HEK293 (cell line): ENCODE results near the gene RLIM.

ENCODE experiments used
- CTCF ChIA-PET: fragments of 350-600 bp; formaldehyde crosslinking; extraction: SDS; loops from one replicate; lab custom pipeline; 2021; ENCODE audit warnings: antibody characterized with exemption; lab: Yijun Ruan, JAX
- POLR2A ChIA-PET: fragments of 300-600 bp; formaldehyde crosslinking; extraction: SDS; loops from one replicate; lab custom pipeline; 2020; ENCODE audit warnings: antibody characterized with exemption, inconsistent platforms; lab: Yijun Ruan, JAX
- H3K27ac ChIP-seq: fragments of 200-500 bp; sonication (Bioruptor generic); 2 replicates; pipeline ENCODE4 v1.5.1; 2014; ENCODE audit warnings: low read depth, low read length, control low read depth, inconsistent platforms; ENCODE audit errors: extremely low read depth
- H3K36me3 ChIP-seq, 2 experiments: fragments of 200-500 bp in 1 of 2; sonication (Bioruptor generic) in 1 of 2; 1 replicate in 1 of 2; 2 replicates in 1 of 2; pipeline ENCODE4 v1.5.1; 2014 to 2017; ENCODE audit warnings: inconsistent platforms in 2 of 2, low read length in 2 of 2; ENCODE audit not compliant: control insufficient read depth in 2 of 2, insufficient read depth in 1 of 2
- H3K4me1 ChIP-seq: fragments of 200-500 bp; sonication (Bioruptor generic); 2 replicates; pipeline ENCODE4 v1.5.1; 2014; ENCODE audit warnings: mild to moderate bottlenecking, low read length, inconsistent platforms; ENCODE audit not compliant: control insufficient read depth, insufficient read depth
- H3K4me3 ChIP-seq: 2 replicates; pipeline ENCODE4 v1.5.1; 2011; ENCODE audit warnings: low read depth, mild to moderate bottlenecking, control low read depth, low read length, moderate library complexity
- H3K9me3 ChIP-seq: fragments of 200-500 bp; sonication (Bioruptor generic); 2 replicates; pipeline ENCODE4 v1.5.1; 2014; ENCODE audit warnings: low read depth, low read length, inconsistent platforms; ENCODE audit not compliant: control insufficient read depth, insufficient read depth
- EGR2 ChIP-seq: fragments of 450-650 bp; formaldehyde crosslinking; IDR thresholded peaks from 2 replicates; pipeline ENCODE4 v1.5.1; 2016; ENCODE audit warnings: low read depth, missing biosample characterization, missing genetic modification characterization
- GLIS1 ChIP-seq: fragments of 450-650 bp; formaldehyde crosslinking; IDR thresholded peaks from 2 replicates; pipeline ENCODE4 v1.5.1; 2016; ENCODE audit warnings: missing biosample characterization, missing genetic modification characterization
- KLF1 ChIP-seq: fragments of 450-650 bp; formaldehyde crosslinking; IDR thresholded peaks from 2 replicates; pipeline ENCODE4 v1.5.1; 2016; ENCODE audit warnings: missing biosample characterization, missing genetic modification characterization
- KLF9 ChIP-seq: fragments of 450-650 bp; formaldehyde crosslinking; IDR thresholded peaks from 2 replicates; pipeline ENCODE4 v1.5.1; 2016; ENCODE audit warnings: missing biosample characterization, missing genetic modification characterization, low read depth
- SP3 ChIP-seq: fragments of 450-650 bp; formaldehyde crosslinking; IDR thresholded peaks from 2 replicates; pipeline ENCODE4 v1.5.1; 2016; ENCODE audit warnings: missing biosample characterization, missing genetic modification characterization
- WT1 ChIP-seq: fragments of 450-650 bp; formaldehyde crosslinking; IDR thresholded peaks from 2 replicates; pipeline ENCODE4 v1.5.1; 2016; ENCODE audit warnings: missing biosample characterization, missing genetic modification characterization
- ZBTB1 ChIP-seq: fragments of 450-650 bp; formaldehyde crosslinking; IDR thresholded peaks from 2 replicates; pipeline ENCODE4 v1.5.1; 2016; ENCODE audit warnings: missing biosample characterization, missing genetic modification characterization
- ZBTB17 ChIP-seq: fragments of 450-650 bp; formaldehyde crosslinking; IDR thresholded peaks from 2 replicates; pipeline ENCODE4 v1.5.1; 2016; ENCODE audit warnings: missing biosample characterization, missing genetic modification characterization
- ZBTB26 ChIP-seq: fragments of 450-650 bp; formaldehyde crosslinking; optimal IDR thresholded peaks from 2 replicates; pipeline ENCODE3; 2016; ENCODE audit warnings: missing biosample characterization, mild to moderate bottlenecking, missing genetic modification characterization
- ZBTB7A ChIP-seq: fragments of 450-650 bp; formaldehyde crosslinking; IDR thresholded peaks from 2 replicates; pipeline ENCODE4 v1.5.1; 2016; ENCODE audit warnings: low read depth, missing biosample characterization, missing genetic modification characterization
- ZFHX2 ChIP-seq: fragments of 450-650 bp; formaldehyde crosslinking; conservative IDR thresholded peaks from 2 replicates; pipeline ENCODE4 v1.5.1; 2016; ENCODE audit warnings: missing biosample characterization, missing genetic modification characterization
- ZIC2 ChIP-seq: fragments of 450-650 bp; formaldehyde crosslinking; IDR thresholded peaks from 2 replicates; pipeline ENCODE4 v1.5.1; 2016; ENCODE audit warnings: missing biosample characterization, missing genetic modification characterization
- ZNF155 ChIP-seq: fragments of 450-650 bp; formaldehyde crosslinking; IDR thresholded peaks from 2 replicates; pipeline ENCODE4 v1.5.1; 2016; ENCODE audit warnings: missing biosample characterization, missing genetic modification characterization
- ZNF16 ChIP-seq: fragments of 450-650 bp; formaldehyde crosslinking; IDR thresholded peaks from 2 replicates; pipeline ENCODE4 v1.5.1; 2016; ENCODE audit warnings: low read depth, missing biosample characterization, missing genetic modification characterization
- ZNF248 ChIP-seq: fragments of 450-650 bp; formaldehyde crosslinking; IDR thresholded peaks from 2 replicates; pipeline ENCODE4 v1.5.1; 2017; ENCODE audit warnings: missing biosample characterization, missing genetic modification characterization
- ZNF280C ChIP-seq: fragments of 450-650 bp; formaldehyde crosslinking; IDR thresholded peaks from 2 replicates; pipeline ENCODE4 v1.5.1; 2016; ENCODE audit warnings: missing biosample characterization, missing genetic modification characterization
- ZNF354C ChIP-seq: fragments of 450-650 bp; formaldehyde crosslinking; IDR thresholded peaks from 2 replicates; pipeline ENCODE4 v1.5.1; 2016; ENCODE audit warnings: missing biosample characterization, missing genetic modification characterization, low read depth, borderline replicate concordance
- ZNF37A ChIP-seq: fragments of 450-650 bp; IDR thresholded peaks from 2 replicates; pipeline ENCODE4 v1.5.1; 2018; ENCODE audit warnings: missing biosample characterization, missing genetic modification characterization
- ZNF394 ChIP-seq: fragments of 450-650 bp; formaldehyde crosslinking; IDR thresholded peaks from 2 replicates; pipeline ENCODE4 v1.5.1; 2016; ENCODE audit warnings: missing biosample characterization, missing genetic modification characterization, mild to moderate bottlenecking, moderate library complexity, borderline replicate concordance
- ZNF433 ChIP-seq: fragments of 450-650 bp; formaldehyde crosslinking; IDR thresholded peaks from 2 replicates; pipeline ENCODE4 v1.5.1; 2016; ENCODE audit warnings: missing biosample characterization, missing genetic modification characterization, low read depth
- ZNF473 ChIP-seq: fragments of 450-650 bp; formaldehyde crosslinking; IDR thresholded peaks from 2 replicates; pipeline ENCODE4 v1.5.1; 2017; ENCODE audit warnings: missing biosample characterization, missing genetic modification characterization
- ZNF48 ChIP-seq: fragments of 450-650 bp; formaldehyde crosslinking; IDR thresholded peaks from 2 replicates; pipeline ENCODE4 v1.5.1; 2016; ENCODE audit warnings: missing biosample characterization, missing genetic modification characterization
- ZNF561 ChIP-seq: fragments of 450-650 bp; IDR thresholded peaks from 2 replicates; pipeline ENCODE4 v1.5.1; 2018; ENCODE audit warnings: missing biosample characterization, missing genetic modification characterization, borderline replicate concordance
- ZNF629 ChIP-seq: fragments of 450-650 bp; formaldehyde crosslinking; IDR thresholded peaks from 2 replicates; pipeline ENCODE4 v1.5.1; 2017; ENCODE audit warnings: missing biosample characterization, missing genetic modification characterization
- ZNF658 ChIP-seq: fragments of 450-650 bp; formaldehyde crosslinking; IDR thresholded peaks from 2 replicates; pipeline ENCODE4; 2016; ENCODE audit warnings: missing biosample characterization, missing genetic modification characterization
- ZNF677 ChIP-seq: fragments of 450-650 bp; IDR thresholded peaks from 2 replicates; pipeline ENCODE4 v1.5.0; 2018; ENCODE audit warnings: missing biosample characterization, mild to moderate bottlenecking, missing genetic modification characterization, moderate library complexity
- ZSCAN30 ChIP-seq: fragments of 450-650 bp; IDR thresholded peaks from 2 replicates; pipeline ENCODE4 v1.5.1; 2018; ENCODE audit warnings: missing biosample characterization, mild to moderate bottlenecking, missing genetic modification characterization, moderate library complexity
- TF ChIP-seq, protein P1 (sequence below): fragments of 450-650 bp; formaldehyde crosslinking; IDR thresholded peaks from 2 replicates; pipeline ENCODE4 v1.5.1; 2016; ENCODE audit warnings: missing biosample characterization, missing genetic modification characterization, borderline replicate concordance

RLIM gene

DNA sequence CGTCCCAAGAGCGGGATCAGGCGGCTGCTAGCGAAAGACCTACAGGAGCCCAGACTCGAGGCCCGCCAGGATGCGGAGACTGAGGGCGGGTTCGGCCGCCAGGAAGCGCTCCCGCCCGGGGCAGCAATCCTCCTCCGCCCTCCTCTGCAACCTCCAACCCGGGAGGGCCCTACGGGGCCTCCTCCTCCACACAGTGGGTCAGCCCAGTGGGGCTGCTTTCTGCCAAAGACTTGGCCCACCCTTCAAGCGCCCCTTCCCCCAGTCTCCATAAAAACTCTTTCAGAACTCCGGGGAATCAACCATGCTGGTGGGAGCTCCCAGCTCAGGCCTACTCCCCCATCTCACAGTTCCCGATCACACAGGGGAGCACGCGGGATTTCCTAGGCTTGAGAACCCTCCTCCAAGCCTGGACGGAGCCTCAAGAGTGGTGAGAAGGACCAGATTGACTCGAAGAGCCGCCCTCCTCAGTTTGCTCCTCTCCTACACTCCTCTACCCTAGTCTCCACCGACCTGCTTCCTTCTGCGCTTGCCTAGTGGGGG is 77.5 kb downstream of the RLIM start (continued):
- TF ChIP-seq ZNF280C (tag by site-specific recombination) (no peak), EGR2 (tag by site-specific recombination) (peak; percentile 49; the same call in 1 of the 2 replicates), ZNF433 (no peak), ZNF629 (no peak), ZNF248 (no peak), ZNF354C (tag by site-specific recombination) (no peak), ZNF473 (tag by site-specific recombination) (no peak), ZNF155 (tag by site-specific recombination) (no peak), ZNF677 (tag by site-specific recombination) (no peak), ZFHX2 (tag by site-specific recombination) (no peak), ZSCAN30 (tag by site-specific recombination) (no peak), ZBTB1 (tag by site-specific recombination) (no peak)

GRCh38 chrX:74536152-74536831 is 78.1 kb downstream of the RLIM start:
- H3K4me3 ChIP-seq: peak overlapping the region; percentile 33
- no peak for TF ChIP-seq ZNF37A (tag by site-specific recombination)
- TF ChIP-seq ZNF561: no peak; the same call in 1 of the 2 replicates
- TF ChIP-seq ZNF16 (tag by site-specific recombination): no peak
- TF ChIP-seq KLF1: peak; percentile 82
- peak; percentile 74 for TF ChIP-seq ZBTB17
- peak; percentile 41; the same call in 1 of the 2 replicates for TF ChIP-seq ZNF394 (tag by site-specific recombination)
- TF ChIP-seq SP3 (tag by site-specific recombination): peak; percentile 88
- peak; percentile 71 for TF ChIP-seq ZBTB26 (tag by site-specific recombination)
- TF ChIP-seq ZNF48: no peak
- TF ChIP-seq ZNF658 (tag by site-specific recombination): no peak
- TF ChIP-seq WT1 (tag by site-specific recombination): no peak
- peak; percentile 24 for TF ChIP-seq GLIS1 (tag by site-specific recombination)
- TF ChIP-seq, protein P1, sequence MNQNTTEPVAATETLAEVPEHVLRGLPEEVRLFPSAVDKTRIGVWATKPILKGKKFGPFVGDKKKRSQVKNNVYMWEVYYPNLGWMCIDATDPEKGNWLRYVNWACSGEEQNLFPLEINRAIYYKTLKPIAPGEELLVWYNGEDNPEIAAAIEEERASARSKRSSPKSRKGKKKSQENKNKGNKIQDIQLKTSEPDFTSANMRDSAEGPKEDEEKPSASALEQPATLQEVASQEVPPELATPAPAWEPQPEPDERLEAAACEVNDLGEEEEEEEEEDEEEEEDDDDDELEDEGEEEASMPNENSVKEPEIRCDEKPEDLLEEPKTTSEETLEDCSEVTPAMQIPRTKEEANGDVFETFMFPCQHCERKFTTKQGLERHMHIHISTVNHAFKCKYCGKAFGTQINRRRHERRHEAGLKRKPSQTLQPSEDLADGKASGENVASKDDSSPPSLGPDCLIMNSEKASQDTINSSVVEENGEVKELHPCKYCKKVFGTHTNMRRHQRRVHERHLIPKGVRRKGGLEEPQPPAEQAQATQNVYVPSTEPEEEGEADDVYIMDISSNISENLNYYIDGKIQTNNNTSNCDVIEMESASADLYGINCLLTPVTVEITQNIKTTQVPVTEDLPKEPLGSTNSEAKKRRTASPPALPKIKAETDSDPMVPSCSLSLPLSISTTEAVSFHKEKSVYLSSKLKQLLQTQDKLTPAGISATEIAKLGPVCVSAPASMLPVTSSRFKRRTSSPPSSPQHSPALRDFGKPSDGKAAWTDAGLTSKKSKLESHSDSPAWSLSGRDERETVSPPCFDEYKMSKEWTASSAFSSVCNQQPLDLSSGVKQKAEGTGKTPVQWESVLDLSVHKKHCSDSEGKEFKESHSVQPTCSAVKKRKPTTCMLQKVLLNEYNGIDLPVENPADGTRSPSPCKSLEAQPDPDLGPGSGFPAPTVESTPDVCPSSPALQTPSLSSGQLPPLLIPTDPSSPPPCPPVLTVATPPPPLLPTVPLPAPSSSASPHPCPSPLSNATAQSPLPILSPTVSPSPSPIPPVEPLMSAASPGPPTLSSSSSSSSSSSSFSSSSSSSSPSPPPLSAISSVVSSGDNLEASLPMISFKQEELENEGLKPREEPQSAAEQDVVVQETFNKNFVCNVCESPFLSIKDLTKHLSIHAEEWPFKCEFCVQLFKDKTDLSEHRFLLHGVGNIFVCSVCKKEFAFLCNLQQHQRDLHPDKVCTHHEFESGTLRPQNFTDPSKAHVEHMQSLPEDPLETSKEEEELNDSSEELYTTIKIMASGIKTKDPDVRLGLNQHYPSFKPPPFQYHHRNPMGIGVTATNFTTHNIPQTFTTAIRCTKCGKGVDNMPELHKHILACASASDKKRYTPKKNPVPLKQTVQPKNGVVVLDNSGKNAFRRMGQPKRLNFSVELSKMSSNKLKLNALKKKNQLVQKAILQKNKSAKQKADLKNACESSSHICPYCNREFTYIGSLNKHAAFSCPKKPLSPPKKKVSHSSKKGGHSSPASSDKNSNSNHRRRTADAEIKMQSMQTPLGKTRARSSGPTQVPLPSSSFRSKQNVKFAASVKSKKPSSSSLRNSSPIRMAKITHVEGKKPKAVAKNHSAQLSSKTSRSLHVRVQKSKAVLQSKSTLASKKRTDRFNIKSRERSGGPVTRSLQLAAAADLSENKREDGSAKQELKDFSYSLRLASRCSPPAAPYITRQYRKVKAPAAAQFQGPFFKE: no peak
- no peak for TF ChIP-seq ZIC2 (tag by site-specific recombination)
- 0 out of 2 replicates have a peak, but pooled peaks have one; percentile 56 for TF ChIP-seq KLF9 (tag by site-specific recombination)
- peak; percentile 39; the same call in 1 of the 2 replicates for TF ChIP-seq ZBTB7A (tag by site-specific recombination)

More at GRCh38 chrX:74536152-74536831, 78.1 kb downstream of the RLIM start:
- peaks cover 0 to 5% of the 10 kb centered on the region in 2 experiments; a peak in 1 of 3 replicates for H3K36me3 ChIP-seq
- H3K4me1 ChIP-seq: peaks cover 7% of the 10 kb centered on the region; the same call in 1 of the 2 replicates
- no peaks in the 10 kb centered on the region; the same call in 1 of the 2 replicates for H3K9me3 ChIP-seq
- H3K27ac ChIP-seq: peak overlapping the region; percentile 90
- POLR2A ChIA-PET: interaction anchor here (0.7 to 1.0 kb wide), 3 partner anchors 8 to 116 kb away, joined by 3 read pairs; no protein-coding TSS in a partner anchor
- CTCF ChIA-PET: interaction anchor here (0.7 to 3.0 kb wide), 5 partner anchors 10 to 295 kb away, joined by 3 to 18 read pairs (median 3); no protein-coding TSS in a partner anchor
